MV-4-11 (cell line): ENCODE data around the gene HSD3B2.

ENCODE experiments used
- DNase-seq: peaks from one replicate; lab custom pipeline; 2025; lab: John Stamatoyannopoulos, UW

HSD3B2 gene

DNA sequence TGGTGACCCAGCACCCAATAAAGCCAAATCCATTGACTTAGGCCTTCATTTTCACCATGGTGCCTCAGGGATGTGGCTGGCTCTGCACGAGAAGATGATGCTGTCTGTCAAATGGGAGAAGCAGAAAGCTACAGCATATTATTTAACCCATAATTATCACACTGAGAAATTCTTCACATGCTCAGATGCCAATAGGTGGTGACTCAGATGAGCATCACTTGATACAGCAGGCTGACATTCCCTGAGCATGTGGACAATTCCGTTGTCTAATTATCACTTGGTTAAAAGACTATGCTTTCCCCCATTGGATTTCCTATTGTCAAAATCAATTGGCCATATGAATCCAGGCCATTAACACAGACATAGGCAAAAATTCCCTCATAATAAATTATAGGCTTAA, 48.0 kb downstream of the HSD3B2 start:
- no peak for DNase-seq

DNA sequence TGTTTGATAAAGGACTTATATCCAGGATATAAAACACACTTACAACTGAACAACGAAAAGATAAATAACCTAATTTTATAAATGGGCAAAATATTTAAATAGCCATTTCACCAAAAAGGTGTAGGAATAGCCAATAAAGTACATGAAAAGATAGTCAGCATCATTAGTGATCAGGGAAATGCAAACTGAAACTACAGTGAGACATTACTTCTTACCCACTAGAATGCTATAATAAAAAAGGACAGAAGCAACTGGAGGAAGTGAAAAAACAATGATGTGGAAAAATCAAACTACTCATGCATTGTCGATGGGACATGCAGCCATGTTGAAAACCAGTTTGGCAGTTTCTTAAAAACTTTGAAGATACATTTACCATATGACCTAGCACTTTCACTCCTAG, 48.6 kb downstream of the HSD3B2 start:
- DNase-seq: peak; percentile 53

DNA sequence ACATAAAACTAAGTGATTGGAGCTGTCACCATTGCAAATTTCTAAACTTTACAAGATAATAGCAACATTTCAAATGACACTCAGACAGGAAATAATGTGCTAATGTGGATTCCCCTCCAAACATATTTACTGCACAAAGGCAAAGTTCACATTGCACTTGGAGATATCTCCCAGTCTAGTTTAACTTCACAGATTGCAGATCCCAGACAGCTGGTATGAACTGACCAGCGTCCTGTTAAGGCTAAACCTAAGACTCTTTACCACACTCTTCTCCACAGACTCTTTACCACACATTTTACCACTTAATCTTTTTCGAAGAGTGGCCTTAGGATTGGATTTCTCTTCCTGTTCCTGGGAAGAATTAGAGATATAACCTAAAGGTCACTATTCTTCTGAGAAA, 51.5 kb downstream of the HSD3B2 start:
- DNase-seq: no peak

DNA sequence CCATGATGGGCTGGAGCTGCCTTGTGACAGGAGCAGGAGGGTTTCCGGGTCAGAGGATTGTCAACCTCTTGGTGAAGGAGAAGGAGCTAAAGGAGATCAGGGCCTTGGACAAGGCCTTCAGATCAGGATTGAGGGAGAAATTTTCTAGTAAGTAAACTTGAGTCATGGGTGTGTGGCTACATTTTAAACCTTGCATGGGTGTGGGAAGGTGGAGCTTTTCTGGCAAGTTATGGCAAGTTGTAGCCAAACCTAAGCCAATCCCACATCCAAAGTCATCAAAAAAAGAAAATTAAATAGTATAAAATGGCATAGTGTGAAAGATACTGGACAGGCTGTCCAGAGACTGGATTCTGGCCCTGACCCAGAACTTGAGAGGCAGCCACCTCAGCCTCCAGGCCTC, 52.3 kb downstream of the HSD3B2 start:
- no peak for DNase-seq

DNA sequence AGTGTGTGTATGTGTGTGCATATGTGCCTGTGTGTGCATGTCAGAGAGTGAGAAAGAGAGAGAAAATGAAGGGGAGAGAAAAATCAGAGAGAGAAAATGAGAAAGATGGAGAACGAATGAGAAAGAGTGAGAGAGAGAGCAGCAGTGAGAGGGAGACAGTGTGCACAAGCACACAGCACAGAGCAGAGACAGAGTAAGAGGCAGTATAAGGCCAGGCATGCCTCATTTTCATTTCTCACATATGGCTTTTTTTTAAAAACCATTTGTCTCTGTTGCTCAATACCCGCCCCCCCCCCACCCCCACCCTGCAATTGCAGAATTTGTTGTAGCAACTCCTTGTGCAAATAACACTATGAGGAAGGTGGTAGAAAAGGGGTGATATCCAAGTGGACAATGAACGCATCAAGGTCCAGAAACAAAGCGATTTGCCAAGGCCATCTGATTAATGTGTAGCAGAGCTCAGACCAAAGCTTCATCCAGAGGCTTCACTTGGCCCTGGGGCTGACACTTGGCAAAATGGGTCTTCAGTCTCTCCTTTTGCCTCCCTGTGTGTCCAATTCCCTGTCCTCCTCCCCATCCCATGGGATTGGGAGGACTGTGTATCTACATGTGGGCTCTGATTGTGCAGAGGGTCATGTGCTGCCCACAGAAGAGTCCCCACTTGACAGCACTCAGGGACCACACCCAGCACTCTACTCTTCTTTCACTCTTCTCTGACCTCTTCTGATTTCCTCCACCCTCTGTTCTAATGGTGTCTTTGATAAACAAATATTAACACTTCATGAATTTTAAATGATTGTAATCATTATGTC, 53.1 kb downstream of the HSD3B2 start:
- DNase-seq: peak; percentile 22

DNA sequence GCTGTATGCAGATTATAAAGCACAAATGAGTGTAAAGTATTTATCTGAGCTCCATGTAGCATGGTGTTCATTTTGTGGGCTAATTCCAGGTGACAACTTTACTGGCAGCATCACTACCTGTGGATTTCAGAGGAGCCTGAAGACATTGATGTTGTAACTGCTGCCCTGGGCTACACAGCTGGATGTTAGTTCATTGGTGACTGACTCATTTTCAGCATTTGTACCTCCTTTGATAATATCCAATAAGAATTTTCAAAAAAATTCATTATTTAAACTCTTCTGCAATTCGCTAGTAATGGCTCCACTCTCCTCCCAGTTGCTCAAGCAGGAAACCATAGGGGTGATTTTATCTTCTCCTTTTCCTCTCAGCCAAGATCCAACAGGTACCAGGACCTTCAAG, 54.8 kb downstream of the HSD3B2 start:
- no peak for DNase-seq

DNA sequence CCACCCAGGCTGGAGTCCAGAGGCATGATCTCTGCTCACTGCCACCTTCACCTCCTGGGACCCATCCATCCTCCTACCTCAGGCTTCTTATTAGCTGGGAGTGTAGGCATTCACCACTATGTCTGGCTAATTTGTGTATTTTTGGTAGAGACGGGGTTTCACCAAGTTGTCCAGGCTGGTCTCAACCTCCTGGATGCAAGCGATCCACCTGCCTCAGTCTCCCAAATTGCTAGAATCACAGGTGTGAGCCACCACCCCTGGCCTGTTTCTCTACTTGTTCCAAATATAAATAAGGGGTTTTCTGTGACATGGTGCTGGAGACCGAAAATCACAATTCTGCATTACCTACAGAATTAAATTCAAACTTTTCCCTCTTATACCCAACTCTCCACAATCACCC, 55.4 kb downstream of the HSD3B2 start:
- no peak for DNase-seq

DNA sequence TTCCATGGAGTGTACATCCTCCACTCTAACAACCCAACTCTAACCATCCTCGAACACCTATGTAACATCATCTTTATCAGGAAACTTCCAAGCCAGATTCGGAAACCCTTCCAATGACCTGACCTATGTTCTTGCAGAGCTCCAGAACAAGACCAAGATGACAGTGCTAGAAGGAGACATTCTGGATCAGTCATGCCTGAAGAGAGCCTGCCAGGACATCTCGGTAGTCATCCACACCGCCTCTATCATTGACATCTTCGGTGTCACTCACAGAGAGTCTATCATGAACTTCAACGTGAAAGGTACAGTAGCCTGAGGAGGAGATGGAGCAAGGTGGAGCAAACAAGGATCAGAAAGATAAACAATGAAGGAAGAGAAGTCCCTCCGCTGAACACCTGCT, 56.0 kb downstream of the HSD3B2 start:
- no peak for DNase-seq

DNA sequence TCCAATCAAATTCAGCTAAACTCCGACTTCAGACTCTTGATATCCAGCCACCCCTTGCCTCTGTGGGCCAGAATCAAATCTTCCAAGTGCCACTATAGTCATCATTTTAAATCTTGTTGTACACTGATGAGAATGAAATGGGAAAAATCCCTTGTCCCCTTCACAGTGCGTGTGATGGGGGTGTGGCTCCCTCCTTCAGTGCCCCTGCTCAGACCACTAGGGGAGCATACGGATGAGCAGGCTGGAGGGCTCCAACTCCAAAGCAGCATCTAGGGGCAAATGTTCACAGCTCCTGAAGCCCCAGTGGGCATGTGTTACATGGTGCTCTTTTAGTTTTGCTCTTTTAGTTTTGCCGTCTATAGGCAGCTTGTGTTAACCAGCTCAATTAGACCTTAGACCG, 56.6 kb downstream of the HSD3B2 start:
- no peak for DNase-seq

DNA sequence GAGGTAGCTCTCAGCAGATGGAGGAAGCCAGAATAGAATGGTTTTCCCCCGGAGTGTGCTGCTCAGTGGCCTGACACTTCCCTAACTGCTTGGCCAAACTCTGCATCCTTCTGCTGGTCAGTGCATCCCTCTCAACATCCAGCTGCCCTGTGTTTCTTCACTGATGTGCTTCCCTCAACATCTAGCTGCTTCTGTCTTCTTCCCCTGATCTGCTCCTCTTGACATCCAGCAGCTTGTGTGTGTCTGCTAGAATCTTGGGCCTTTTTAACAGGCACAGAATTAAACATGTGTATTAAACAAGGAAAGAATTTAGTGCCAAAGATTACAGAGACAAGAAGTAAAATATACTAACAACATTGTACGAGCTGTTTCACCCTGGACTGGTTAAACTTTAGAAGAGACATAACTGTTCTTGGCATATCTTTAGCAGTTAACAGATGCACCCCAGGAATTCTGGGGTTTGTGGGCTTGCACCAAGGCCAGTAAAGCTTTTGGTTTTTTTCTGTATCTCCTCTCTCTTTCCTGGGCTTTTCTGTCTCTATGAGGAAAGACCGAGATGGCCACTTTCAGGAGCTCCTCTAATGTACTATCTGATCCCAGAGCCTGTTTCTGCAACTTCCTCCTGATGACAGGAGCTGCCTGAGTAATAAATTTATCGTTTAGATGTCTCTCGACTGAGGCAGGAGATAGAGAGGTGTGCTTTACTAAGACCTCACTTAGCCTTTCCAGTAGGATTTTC, 57.3 kb downstream of the HSD3B2 start:
- no peak for DNase-seq
